Epidermal melanocyte (primary cell): Measurements from ENCODE around the gene CHCHD5.
"Not testable (repeated sequence)": the region's sequence is repeated elsewhere in the genome, so short reads cannot be mapped to it uniquely, and the experiment has no call there.

ENCODE experiments used
- DNase-seq: peaks from one replicate; pipeline ENCODE4 v3.0.0; 2011; ENCODE audit warnings: low spot score; ENCODE audit not compliant: insufficient read length

The CHCHD5 gene

DNA sequence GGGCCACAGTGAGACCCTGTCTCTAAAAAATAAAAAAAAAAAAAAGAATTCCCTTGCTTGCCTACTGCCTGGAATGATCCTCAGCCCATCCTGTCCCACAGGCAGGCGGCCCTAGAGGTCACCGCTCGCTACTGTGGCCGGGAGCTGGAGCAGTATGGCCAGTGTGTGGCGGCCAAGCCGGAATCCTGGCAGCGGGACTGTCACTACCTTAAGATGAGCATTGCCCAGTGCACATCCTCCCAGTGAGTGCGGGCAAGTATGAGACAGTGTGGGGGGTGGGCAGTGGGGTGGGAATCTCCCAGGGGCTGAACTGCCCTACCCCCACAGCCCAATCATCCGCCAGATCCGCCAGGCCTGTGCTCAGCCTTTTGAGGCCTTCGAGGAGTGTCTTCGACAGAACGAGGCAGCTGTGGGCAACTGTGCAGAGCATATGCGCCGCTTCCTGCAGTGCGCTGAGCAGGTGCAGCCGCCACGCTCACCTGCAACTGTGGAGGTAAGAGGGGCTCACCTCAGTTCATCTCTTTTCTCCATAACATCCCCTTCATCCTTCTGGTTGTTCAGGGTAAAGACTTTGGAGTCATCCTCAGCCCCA lies 1.6 kb downstream of the CHCHD5 start:
- DNase-seq, result no peak

DNA sequence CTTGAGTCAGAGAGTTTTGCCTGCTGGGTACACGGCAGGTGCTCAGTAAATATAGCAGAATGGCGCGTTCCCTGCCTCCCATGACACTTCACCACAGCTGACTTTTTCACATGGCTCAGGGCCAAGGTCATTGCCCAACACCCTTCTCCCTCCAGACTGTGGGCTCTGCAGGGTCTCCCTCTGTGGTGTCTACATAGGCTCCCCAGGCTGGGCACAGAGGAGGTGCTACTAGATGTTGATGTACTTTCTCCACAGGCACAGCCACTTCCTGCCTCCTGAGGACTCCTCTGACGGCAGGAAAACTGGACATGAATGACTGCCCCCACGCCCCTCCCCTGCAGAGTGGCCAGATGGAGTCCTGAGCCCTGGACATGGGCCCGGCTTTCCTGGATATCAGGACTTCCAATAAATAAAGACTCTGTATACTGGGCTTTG lies 4.2 kb downstream of the CHCHD5 start:
- no peak for DNase-seq

DNA sequence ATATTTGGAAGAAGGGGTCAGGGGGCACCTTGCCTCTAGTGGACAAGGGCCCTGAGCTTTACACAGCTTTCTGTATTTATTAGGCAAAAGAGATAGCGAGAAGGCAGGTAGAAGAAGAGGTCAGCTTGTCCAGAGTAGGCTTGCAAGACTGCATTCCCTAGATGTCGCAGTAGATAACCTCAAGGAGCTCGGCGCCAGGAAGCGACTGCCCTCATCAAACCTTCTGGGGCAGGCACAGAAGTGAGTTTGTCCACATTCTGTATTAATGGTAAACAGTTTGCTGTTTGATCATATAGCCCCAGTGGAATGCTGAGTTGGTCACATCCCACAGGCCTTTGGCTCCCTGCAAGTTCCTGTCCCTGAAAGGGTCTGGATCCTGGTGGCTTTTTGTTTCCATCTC lies 7.0 kb downstream of the CHCHD5 start:
- no peak for DNase-seq

DNA sequence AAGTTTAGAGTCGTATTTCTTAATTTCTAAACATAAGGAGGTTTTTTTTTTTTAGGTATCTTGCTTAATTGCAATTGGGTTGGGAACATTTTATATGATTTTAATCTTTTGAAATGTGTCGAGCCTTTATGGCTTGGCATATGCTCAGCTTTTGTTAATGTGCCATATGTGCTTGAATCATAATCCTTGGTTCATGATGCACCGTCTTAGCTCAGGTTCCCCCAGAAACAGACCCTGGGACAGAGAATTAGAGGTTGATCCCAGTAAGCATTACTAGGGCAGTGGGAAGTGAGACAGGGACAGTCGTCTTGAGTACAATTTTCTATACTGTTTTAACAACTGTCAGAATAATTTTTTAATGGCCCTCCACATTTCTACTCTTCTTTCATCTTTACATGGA lies 9.3 kb downstream of the CHCHD5 start:
- no peak for DNase-seq

DNA sequence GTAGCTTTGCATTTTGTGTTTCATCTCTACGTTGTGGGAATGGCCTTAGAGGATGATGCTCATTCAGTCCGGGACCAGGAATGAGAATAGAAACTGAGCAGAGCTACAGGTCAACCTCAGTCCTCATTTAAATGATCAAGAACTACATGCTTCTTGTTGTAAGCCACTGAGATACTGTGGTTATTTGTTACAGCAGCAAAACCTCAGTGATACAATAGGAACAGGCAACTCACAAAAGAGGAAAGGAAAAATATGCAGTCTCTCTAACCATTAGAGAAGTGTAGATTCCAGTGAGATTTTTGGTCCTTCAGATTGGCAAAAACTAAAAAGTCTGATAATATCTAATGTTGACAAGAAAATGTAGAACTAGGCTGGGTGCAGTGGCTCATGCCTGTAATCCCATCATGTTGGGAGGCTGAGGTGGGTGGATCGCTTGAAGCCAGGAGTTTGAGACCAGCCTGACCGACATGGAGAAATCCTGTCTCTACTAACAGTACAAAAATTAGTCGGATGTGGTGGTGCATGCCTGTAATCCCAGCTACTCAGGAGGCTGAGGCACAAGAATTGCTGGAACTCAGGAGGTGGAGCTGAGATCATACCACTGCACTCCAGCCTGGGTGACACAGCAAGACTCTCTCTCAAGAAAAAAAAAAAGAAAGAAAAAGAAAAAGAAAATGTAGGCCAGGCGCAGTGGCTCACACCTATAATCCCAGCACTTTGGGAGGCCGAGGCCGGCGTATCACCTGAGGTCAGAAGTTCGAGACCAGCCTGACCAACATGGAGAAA lies 13.3 kb downstream of the CHCHD5 start:
- no peak for DNase-seq

DNA sequence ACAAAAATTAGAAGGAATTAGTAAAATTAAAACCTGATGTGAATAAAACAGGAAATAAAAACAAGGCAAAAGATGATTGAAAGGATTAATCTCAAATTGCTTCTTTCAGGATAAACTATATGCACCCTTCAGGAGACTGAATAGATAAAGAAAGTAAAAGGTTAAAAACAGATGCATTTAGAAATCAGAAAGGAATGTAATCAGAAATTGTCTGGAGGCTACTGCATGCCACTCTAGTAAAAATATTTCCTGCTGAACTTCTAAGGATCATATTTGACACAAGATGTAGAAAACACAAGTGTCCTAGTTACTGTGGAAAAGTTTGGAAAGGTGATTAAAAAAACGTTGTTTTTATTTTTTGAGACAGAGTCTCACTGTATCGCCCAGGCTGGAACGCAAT lies 16.2 kb downstream of the CHCHD5 start:
- no peak for DNase-seq

DNA sequence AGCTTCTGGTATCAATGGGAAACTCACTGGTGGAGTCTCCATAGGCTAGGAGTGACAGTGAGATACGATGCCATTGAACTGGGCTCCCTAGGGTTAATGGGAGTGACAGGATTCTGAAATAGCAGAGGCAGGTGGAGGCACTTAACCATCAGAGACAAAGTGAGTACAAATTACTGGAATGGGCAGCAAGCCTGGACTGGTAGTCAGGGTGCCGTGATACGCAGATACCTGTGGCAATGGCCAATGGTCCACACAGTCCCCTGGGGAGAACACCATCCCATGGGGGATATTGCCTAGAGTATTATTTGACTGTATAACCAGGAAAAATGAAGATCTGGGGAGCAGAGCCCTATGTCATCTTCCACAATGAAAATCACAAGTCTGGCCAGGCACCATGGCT lies 17.3 kb downstream of the CHCHD5 start:
- DNase-seq, result no peak

DNA sequence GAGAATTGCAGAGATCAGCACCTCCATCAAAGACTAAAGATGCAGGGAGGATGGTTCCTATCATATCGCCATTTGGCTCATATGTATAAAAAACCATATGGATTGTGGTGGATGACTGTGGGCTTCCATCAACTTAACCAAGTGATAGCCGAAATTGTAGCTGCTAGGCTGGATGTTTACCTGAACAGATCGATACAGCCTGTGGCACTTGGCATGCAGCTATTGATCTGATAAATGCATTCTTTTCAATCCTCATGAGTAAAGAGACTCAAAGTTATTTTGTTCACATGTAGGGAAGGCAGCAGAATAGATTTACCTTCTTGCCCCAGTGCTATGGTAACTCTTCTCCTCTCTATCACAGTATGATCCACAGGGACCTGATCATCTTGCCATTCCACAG lies 18.5 kb downstream of the CHCHD5 start:
- DNase-seq, result no peak

DNA sequence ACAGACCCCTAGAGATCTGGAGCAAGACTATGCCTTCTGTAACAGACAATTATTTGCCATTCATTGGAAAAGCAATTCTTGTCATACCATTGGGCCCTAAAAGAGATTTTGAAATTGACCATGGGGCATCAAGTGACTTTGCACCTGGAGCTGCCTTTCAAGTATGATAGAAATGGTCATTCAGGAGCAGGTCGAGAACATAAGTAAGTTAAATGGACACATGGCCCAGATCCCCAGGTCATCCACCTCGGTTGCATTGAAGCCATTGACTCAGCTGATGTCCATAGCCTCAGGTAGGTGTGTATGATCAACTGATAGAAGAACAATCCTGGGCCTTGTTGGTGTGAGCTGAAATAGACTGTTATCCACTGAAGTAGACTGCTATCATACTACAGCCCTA lies 19.3 kb downstream of the CHCHD5 start:
- no peak for DNase-seq

DNA sequence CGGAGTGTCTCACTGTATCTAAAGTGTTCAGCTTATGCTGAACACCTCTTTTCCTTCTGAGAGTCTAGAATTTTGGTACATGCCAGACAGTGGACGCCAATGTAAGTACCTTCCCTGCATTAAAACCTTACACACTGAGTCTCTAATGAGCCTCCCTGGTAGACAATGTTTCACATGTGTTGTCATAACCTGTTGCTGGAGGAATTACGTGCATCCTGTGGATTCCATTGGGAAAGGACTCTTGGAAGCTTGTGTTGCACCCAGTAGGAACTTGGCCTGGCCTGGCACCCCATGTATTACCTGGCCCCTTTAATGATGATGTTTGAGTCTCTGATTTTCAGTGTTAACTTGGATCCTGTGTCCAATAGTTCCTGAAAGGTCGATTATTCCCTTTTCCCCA lies 20.5 kb downstream of the CHCHD5 start:
- DNase-seq, result no peak

DNA sequence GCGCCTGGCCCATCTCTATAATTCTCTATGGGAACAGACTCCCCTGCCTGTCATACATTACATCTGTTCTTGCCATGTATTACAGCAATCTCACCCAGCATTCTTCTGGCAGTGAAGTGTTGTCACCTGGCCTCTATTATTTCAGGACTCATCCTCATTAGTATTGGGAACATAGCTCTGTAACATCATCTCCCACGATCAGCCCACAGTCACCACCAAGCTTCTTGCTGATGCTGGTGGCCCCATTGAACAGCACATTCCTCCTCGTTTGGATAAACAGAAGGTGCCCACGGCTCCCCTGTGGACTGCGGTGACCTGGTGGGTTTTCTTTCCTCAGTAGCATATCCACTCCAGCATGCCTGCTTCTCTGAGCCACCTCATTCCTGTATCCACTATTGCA lies 21.5 kb downstream of the CHCHD5 start:
- DNase-seq, result no peak

DNA sequence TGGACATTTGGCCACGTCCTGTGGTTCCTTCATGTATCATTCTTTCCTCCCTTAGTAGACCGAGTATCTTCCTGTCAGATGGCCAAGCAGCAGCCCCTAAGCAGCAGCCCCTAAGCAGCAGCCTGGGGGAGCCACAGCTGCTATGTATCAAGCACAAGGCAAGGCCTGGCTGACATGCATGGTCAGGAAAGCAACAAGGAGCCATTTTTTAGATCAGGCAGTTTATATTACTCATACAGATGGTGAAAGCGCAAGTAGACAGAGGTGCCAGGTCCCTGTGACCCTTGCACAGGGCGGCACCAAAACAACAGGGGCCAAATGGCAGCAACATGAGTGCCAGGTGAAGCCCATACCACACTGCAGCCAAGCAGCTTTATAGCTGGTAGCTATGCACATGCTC lies 22.1 kb downstream of the CHCHD5 start:
- DNase-seq, result no peak

DNA sequence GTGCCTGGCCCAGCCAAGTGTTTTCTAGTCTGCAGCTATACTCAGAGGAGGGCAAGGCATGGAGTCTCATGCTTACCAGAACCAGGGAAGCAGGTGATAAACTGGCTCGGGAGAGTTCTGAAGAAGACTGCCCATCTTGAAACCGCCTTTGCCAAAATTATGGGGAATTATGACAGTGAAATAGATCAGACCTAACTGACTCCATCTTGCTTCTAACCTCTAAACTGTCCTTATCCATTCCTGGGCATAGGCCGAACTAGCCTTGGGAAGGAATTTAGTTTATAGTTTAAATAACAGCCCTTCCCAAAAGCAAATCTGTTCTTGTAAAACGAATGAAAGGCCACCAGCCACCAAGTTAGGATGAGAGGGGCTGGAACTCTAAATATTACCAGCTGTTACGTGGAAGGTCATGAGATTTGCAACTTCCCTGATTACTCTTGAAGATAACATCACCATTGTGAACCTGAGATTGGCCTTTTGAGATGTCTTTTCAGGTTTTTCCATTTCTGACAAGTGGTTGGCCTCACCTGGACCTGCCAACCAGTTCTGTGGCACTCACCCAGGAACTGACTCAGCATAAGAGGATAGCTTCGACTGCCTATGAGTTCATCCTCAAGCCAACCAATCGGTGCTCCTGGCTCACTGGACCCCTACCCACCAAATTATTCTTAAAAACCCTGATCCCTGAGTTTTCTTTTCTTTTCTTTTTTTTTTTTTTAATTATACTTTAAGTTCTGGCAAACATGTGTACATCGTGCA lies 23.4 kb downstream of the CHCHD5 start:
- DNase-seq, result no peak

DNA sequence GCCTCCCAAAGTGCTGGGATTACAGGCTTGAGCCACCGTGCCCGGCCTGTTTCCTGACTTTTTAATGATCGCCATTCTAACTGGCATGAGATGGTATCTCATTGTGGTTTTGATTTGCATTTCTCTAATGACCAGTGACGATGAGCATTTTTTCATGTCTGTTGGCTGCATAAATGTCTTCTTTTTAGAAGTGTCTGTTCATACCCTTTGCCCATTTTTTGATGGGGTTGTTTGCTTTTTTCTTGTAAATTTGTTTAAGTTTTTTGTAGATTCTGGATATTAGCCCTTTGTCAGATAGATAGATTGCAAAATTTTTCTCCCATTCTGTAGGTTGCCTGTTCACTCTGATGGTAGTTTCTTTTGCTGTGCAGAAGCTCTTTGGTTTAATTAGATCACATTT lies 24.9 kb downstream of the CHCHD5 start:
- DNase-seq, result not testable (repeated sequence)

DNA sequence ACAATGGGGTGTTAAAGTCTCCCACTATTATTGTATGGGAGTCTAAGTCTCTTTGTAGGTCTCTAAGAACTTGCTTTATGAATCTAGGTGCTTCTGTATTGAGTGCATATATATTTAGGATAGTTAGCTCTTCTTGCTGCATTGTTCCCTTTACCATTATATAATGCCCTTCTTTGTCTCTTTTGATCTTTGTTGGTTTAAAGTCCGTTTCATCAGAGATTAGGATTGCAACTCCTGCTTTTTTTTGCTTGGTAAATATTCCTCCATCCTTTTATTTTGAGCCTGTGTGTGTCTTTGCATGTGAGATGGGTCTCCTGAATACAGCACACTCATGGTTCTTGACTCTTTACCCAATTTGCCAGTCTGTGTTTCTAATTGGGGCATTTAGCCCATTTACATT lies 27.9 kb downstream of the CHCHD5 start:
- not testable (repeated sequence) for DNase-seq

DNA sequence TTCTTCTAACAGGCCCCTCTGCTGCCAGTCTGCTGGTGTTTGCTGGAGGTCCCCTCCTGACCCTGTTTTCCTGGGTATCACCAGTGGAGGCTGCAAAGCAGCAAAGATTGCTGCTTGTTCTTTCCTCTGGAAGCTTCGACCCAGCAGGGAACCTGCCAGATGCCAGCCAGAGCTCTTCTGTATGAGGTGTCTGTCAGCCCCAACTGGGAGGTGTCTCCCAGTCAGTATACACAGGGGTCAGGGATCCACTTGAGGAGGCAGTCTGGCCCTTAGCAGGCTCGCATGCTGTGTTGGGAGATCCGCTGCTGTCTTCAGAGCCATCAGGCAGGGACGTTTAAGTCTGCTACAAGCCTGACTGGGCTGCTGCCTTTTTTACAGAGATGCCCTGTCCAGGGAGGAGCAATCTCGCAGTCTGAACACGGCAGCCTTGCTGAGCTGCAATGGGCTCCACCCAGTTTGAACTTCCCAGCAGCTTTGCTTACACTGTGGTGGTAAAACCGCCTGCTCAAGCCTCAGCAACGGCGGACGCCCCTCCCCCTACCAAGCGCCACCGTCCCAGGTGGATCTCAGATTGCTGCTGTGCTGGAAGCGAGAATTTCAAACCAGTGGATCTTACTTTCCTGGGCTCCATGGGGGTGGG lies 29.9 kb downstream of the CHCHD5 start:
- DNase-seq, result no peak

DNA sequence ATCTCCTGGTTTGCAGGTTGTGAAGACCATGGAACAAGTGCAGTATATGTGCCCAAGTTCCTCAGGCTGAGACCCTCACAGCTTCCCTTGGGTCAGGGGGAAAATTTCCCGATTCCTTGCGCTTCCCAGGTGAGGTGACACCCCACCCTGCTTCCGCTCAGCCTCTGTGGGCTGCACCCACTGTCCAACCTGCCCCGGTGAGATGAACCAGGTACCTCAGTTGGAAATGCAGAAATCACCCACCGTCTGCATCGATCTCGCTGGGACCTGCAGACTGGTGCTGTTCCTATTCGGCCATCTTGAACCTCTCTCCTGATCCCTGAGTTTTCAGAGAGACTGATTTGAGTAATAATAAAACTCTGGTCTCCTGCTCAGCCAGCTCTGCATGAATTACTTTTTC lies 30.6 kb downstream of the CHCHD5 start:
- DNase-seq, result no peak

DNA sequence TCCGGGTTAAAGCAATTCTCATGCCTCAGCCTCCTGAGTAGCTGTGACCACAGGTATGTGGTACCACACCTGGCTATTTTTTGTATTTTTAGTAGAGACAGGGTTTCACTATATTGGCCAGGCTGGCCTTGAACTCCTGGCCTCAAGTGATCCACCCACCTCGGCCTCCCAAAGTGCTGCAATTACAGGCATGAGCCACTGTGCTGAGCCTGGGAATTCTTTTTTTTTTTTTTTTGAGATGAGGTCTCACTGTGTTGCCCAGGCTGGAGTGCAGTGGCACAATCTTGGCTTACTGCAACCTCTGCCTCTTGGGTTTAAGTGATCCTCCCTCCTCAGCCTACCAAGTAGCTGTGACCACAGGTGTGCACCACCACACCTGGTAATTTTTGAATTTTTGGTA lies 31.4 kb downstream of the CHCHD5 start:
- not testable (repeated sequence) for DNase-seq

DNA sequence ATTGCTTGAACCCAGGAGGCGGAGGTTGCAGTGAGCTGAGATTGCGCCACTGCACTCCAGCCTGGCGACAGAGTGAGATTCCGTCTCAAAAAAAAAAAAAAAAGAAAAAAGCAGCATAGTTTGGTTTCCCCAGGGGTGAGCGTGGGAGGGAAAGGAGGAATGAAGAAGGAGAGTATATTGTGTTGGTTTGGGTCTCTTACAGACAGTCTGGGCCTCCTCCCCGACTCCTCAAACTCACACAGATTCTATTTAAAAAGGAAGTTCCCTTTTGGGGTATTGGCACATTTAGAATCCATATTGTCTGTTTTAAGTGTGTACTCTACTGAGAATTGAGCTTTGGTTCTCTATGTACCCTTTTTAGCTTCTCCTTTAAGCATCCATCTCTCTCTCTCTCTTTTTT lies 34.0 kb downstream of the CHCHD5 start:
- no peak for DNase-seq

DNA sequence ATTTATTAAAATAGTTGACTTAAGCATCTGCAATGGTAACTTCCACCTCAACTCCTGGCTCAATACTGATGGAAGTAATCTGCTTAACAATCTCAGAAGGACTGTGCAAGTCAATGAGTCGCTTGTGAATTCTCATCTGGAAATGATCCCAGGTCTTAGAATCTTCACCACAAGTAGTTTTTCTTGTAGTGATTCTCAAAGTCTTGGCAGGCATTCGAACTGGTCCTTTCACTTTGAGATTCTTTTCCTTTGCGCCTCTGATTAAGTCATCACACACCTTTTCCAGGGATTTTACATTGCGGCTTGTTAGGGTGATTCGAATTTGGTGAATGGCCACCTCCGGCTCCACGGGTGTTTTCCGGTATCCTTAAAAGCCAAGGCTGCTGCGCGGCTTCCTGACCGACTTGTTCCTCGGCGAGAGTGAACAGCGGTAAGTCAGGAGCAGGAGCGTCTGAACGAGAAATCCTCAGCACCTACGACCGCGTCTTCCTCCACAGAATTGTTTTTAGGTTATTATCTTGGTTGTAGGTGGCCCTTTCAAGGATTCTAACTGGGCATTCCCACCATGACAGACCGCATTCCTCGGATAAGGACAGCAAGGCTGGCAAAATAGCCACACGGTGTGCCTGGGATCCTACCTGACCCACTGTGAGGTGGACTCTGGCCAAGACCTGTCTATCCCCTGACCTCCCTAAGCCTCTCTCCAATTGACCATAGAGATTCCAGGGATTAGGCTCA lies 37.5 kb downstream of the CHCHD5 start:
- DNase-seq, result no peak

DNA sequence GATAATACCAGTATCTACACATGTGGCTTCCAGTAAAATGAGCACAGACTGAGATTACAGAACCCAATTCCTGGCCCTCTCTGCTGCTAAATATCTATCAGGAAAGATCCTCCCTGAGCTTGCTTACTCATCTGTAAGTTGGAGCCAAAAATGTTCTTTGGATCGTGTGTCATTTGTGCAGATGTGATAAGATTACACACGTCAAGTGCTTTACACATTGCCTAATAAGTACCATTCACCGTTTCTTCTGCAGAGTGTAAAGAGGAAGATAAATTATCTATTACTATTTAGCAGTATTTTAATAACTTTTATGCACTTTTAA lies 38.1 kb downstream of the CHCHD5 start:
- DNase-seq, result no peak
